ENCODE data around the gene BMP5. TPM values are rescaled to one million over a fixed set of nuclear protein-coding genes. Genes with fewer than 3 reads are reported as not detected.

BMP5 gene
- total and polyA plus RNA-seq, 2 donors (not counting 3 experiments of a cell fraction or from before 2014, with no cell fraction given) = not detected

DNA sequence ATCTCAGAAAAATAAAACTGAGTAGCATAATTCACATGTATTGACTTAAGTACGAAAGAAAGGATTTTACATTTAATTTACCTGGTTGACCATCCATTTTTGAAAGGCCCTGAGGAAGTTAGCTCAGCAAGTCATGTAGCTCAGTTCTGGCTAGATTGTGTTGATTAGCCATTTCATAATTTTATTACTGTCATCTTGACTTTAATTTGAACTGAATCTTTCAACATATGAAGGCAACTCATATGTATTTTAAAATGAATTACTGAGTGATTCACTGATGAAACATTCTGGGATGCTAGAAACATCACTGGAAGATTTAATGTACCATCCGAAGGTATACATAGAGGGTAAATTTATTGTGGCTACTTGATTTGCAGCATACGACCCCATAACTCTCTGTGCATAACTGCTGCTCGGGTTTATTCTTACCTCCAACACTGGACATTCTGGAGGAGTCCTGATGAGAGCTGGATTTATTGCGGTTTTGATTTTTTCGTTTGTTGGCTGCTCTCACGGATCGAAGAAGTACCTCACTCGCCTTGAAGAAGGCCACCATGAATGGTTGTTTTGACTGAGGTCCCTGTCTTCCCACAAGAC is 101.7 kb downstream of the BMP5 start:
- H3K4me1 ChIP-seq (ENCODE audit: control insufficient read depth, extremely low read depth, insufficient read depth, low read length) = no peaks in the 10 kb centered on the region
- ChIA-PET CTCF (interaction anchor here (1.1 kb wide), 1 partner anchor 16 kb away, joined by 3 read pairs; no protein-coding TSS in a partner anchor), POLR2A (no interaction called here)
- H3K9me3 ChIP-seq (replicated peaks; ENCODE audit: control insufficient read depth, insufficient read depth, low read length) = no peaks in the 10 kb centered on the region
- no peak overlapping the region for H3K4me2 ChIP-seq (ENCODE audit: insufficient read depth, low read length)
- no peak overlapping the region for H3K27ac ChIP-seq (ENCODE audit: insufficient read depth, low read depth, low read length)
- BruUV-seq (replicated peaks) = no TSS peak
- DNase-seq (ENCODE audit: low read depth, low spot score) (no peak), FAIRE-seq (no peak)
- dilution Hi-C loops (cut with MboI; ENCODE audit: extremely low pct_ligation_motif_present, low sequenced_read_pairs) = no loop called here
- H3K4me3 ChIP-seq (replicated peaks in 1 of 3; ENCODE audit: insufficient read depth in 1 of 3, low read depth in 1 of 3, low read length in 3 of 3) = no peak overlapping the region
- no peaks in the 10 kb centered on the region for H3K36me3 ChIP-seq (ENCODE audit: control insufficient read depth in 2 of 2, extremely low read depth in 1 of 2, insufficient read depth in 2 of 2, low read length in 2 of 2)
- H3K27me3 ChIP-seq (ENCODE audit: control insufficient read depth in 2 of 2, insufficient read depth in 2 of 2, low read length in 2 of 2) = no peaks in the 10 kb centered on the region
- no peaks in the 10 kb centered on the region for H3K9me1 ChIP-seq (replicated peaks; ENCODE audit: control insufficient read depth, extremely low read depth, insufficient read depth, low read length)
- no peaks in the 10 kb centered on the region for H4K20me1 ChIP-seq (replicated peaks; ENCODE audit: control insufficient read depth, extremely low read depth, insufficient read depth, low read length)
- H3K9ac ChIP-seq (replicated peaks; ENCODE audit: extremely low read depth, insufficient read depth, low read length) = no peak overlapping the region
- H2AFZ ChIP-seq (ENCODE audit: low read depth, low read length) = no peak overlapping the region
- no peaks in the 10 kb centered on the region for H3K79me2 ChIP-seq (ENCODE audit: control insufficient read depth, insufficient read depth, low read length)
- intact Hi-C loops (cut with micrococcal nuclease) = no loop called here
- TF ChIP-seq JUN (IDR thresholded peaks at IDR 0.05; ENCODE audit: borderline replicate concordance, insufficient read depth, insufficient read length, low read depth) (no peak), POLR2AphosphoS5 (IDR thresholded peaks at IDR 0.05; ENCODE audit: insufficient read depth, low read depth, low read length) (no peak), POLR2A (IDR thresholded peaks at IDR 0.05; ENCODE audit: low read depth, low read length) (no peak), MYC (IDR thresholded peaks at IDR 0.05; ENCODE audit: low read depth, low read length) (no peak), FOS (IDR thresholded peaks at IDR 0.05; ENCODE audit: borderline replicate concordance, insufficient read depth, low read length) (no peak), GATA2 (IDR thresholded peaks at IDR 0.05; ENCODE audit: insufficient read depth, insufficient read length, low read depth, low read length) (no peak), EZH2 (IDR thresholded peaks at IDR 0.05; ENCODE audit: borderline replicate concordance, low read depth, low read length, severe bottlenecking) (no peak)
- TF ChIP-seq, protein P1, sequence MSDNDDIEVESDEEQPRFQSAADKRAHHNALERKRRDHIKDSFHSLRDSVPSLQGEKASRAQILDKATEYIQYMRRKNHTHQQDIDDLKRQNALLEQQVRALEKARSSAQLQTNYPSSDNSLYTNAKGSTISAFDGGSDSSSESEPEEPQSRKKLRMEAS (IDR thresholded peaks at IDR 0.05; ENCODE audit: insufficient read depth, insufficient read length) = no peak
- TF ChIP-seq, protein P2, sequence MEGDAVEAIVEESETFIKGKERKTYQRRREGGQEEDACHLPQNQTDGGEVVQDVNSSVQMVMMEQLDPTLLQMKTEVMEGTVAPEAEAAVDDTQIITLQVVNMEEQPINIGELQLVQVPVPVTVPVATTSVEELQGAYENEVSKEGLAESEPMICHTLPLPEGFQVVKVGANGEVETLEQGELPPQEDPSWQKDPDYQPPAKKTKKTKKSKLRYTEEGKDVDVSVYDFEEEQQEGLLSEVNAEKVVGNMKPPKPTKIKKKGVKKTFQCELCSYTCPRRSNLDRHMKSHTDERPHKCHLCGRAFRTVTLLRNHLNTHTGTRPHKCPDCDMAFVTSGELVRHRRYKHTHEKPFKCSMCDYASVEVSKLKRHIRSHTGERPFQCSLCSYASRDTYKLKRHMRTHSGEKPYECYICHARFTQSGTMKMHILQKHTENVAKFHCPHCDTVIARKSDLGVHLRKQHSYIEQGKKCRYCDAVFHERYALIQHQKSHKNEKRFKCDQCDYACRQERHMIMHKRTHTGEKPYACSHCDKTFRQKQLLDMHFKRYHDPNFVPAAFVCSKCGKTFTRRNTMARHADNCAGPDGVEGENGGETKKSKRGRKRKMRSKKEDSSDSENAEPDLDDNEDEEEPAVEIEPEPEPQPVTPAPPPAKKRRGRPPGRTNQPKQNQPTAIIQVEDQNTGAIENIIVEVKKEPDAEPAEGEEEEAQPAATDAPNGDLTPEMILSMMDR (IDR thresholded peaks at IDR 0.05; ENCODE audit: extremely low read depth in 1 of 2, insufficient read depth in 1 of 2, low read depth in 1 of 2, low read length in 2 of 2) = no peak

Data from endothelial cell of umbilical vein (primary cell).